SIG-M5 treated with dmso at 0.1 percent for 504 hours (cell line): ENCODE data around the gene ADK.
"Not testable (repeated sequence)": the region's sequence is repeated elsewhere in the genome, so short reads cannot be mapped to it uniquely, and the experiment has no call there.

Experiments
- DNase-seq: peaks from one replicate; lab custom pipeline; 2025; ENCODE audit not compliant: unreplicated experiment; lab: John Stamatoyannopoulos, UW

ADK gene

GRCh38 chr10:74150990-74151878, at the start of gene ADK:
ADK (plus strand) TSS chr10:74151221; CDS start chr10:74151279, 58 bp downstream.
- peak; percentile 93 for DNase-seq

GRCh38 chr10:74103560-74104258, 47.3 kb upstream of the ADK start:
- DNase-seq, result peak; percentile 43

GRCh38 chr10:74104480-74104879, 46.5 kb upstream of the ADK start:
- DNase-seq, result no peak

GRCh38 chr10:74104996-74105395, 46.0 kb upstream of the ADK start:
- no peak for DNase-seq

GRCh38 chr10:74107391-74107790, 43.6 kb upstream of the ADK start:
- DNase-seq, result no peak

- no peak for DNase-seq
These were observed 41.6 kb upstream of the ADK start for GRCh38 chr10:74109452-74109851.

- DNase-seq, result no peak
These were observed 40.9 kb upstream of the ADK start for GRCh38 chr10:74110120-74110519.

GRCh38 chr10:74111799-74112198, 39.2 kb upstream of the ADK start:
- no peak for DNase-seq

- no peak for DNase-seq
These were observed 37.5 kb upstream of the ADK start for GRCh38 chr10:74113546-74113945.

- no peak for DNase-seq
These were observed 37.0 kb upstream of the ADK start for GRCh38 chr10:74114041-74114448.

GRCh38 chr10:74117738-74118137, 33.3 kb upstream of the ADK start:
- no peak for DNase-seq

GRCh38 chr10:74118804-74119203, 32.2 kb upstream of the ADK start:
- DNase-seq, result no peak

- DNase-seq, result no peak
These were observed 30.1 kb upstream of the ADK start for GRCh38 chr10:74120911-74121310.

GRCh38 chr10:74121368-74121767, 29.7 kb upstream of the ADK start:
- no peak for DNase-seq

- DNase-seq, result no peak
These were observed 29.0 kb upstream of the ADK start for GRCh38 chr10:74122060-74122459.

GRCh38 chr10:74123081-74123480, 27.9 kb upstream of the ADK start:
- no peak for DNase-seq

GRCh38 chr10:74133923-74134820, 16.8 kb upstream of the ADK start:
- DNase-seq, result no peak

GRCh38 chr10:74135452-74135851, 15.6 kb upstream of the ADK start:
- no peak for DNase-seq

GRCh38 chr10:74137992-74138391, 13.0 kb upstream of the ADK start:
- no peak for DNase-seq

- not testable (repeated sequence) for DNase-seq
These were observed 12.4 kb upstream of the ADK start for GRCh38 chr10:74138596-74138995.

GRCh38 chr10:74139981-74140380, 11.0 kb upstream of the ADK start:
- no peak for DNase-seq
